HepG2 (cell line): ENCODE measurements around the gene DIRAS3. TPM values are rescaled to one million over a fixed set of nuclear protein-coding genes. Genes with fewer than 3 reads are reported as not detected.

Source experiments
- ATAC-seq: fragments of 200-7000 bp; cut with Tn5 transposase; 3 replicates; pipeline ENCODE4 v1.9.1; 2020; ENCODE audit warnings: mild to moderate bottlenecking, moderate library complexity
- BruUV-seq: library from RNA; stranded (reverse); fragments of 400-500 nt; replicated peaks from 2 replicates; lab custom pipeline; 2021; lab: Mats Ljungman, UMichigan
- CTCF ChIA-PET: fragments of 300-600 bp; formaldehyde crosslinking; extraction: SDS; loops from one replicate; lab custom pipeline; 2021; ENCODE audit warnings: low total read pairs, inconsistent platforms, low intra/inter-chr PET ratio; lab: Yijun Ruan, JAX
- POLR2A ChIA-PET: fragments of 350-600 bp; sonication (Branson Sonifier 250); formaldehyde crosslinking; loops from one replicate; lab custom pipeline; 2020; ENCODE audit warnings: antibody characterized with exemption, inconsistent platforms; lab: Yijun Ruan, JAX
- DNase-seq: peaks from one replicate; pipeline ENCODE4 v3.0.0-alpha.2; 2015; ENCODE audit warnings: low spot score
- FAIRE-seq: peaks from 3 replicates; lab custom pipeline; 2011; peaks lifted over from hg19 to GRCh38; lab: Jason Lieb, UNC
- H2AFZ ChIP-seq: one replicate; pipeline ENCODE4 v1.6.1; 2011; ENCODE audit warnings: low read length, inconsistent platforms
- H3K27ac ChIP-seq: fragments of 300-600 bp; 3 replicates; pipeline ENCODE4 v1.8.0; 2011; ENCODE audit warnings: mixed run types, mild to moderate bottlenecking, mixed read lengths, low read length, inconsistent platforms; ENCODE audit not compliant: insufficient read depth; ENCODE audit errors: extremely low read length
- H3K27me3 ChIP-seq, 2 experiments: fragments of 200-600 bp in 1 of 2; 2 replicates in 1 of 2; 3 replicates in 1 of 2; pipeline versions ENCODE4 v1.6.0 to v1.8.0; 2011; ENCODE audit warnings: low read length in 2 of 2, mild to moderate bottlenecking in 2 of 2, moderate library complexity in 2 of 2, inconsistent platforms in 1 of 2; ENCODE audit not compliant: insufficient read depth in 2 of 2, control insufficient read depth in 1 of 2
- H3K36me3 ChIP-seq, 2 experiments: fragments of 200-600 bp in 1 of 2; replicated peaks in 1 of 2; 2 replicates in 1 of 2; 3 replicates in 1 of 2; pipeline versions ENCODE4 v1.5.1 to v1.8.0; 2011; ENCODE audit warnings: low read length in 2 of 2, inconsistent platforms in 1 of 2; ENCODE audit not compliant: insufficient read depth in 2 of 2, control insufficient read depth in 1 of 2
- H3K4me1 ChIP-seq: 2 replicates; pipeline ENCODE4 v1.5.1; 2012; ENCODE audit warnings: low read length, inconsistent platforms; ENCODE audit not compliant: insufficient read depth
- H3K4me2 ChIP-seq: 2 replicates; pipeline ENCODE4 v1.6.0; 2011; ENCODE audit warnings: low read depth, low read length, inconsistent platforms
- H3K4me3 ChIP-seq, 3 experiments: fragments of 200-600 bp in 1 of 3; sonication (generic), shearing (Covaris generic) in 1 of 3; replicated peaks in 1 of 3; 2 replicates each; pipeline ENCODE4 v1.5.1; 2011 to 2016; ENCODE audit warnings: low read length in 3 of 3, inconsistent platforms in 2 of 3, low read depth in 2 of 3, mild to moderate bottlenecking in 2 of 3, control low read depth in 1 of 3, mixed read lengths in 1 of 3; ENCODE audit not compliant: insufficient read depth in 1 of 3
- H3K79me2 ChIP-seq: one replicate; pipeline ENCODE4 v1.6.1; 2011; ENCODE audit warnings: low read length, inconsistent platforms; ENCODE audit not compliant: insufficient read depth
- H3K9ac ChIP-seq: 2 replicates; pipeline ENCODE4 v1.6.0; 2011; ENCODE audit warnings: mild to moderate bottlenecking, low read depth, low read length, inconsistent platforms; ENCODE audit not compliant: insufficient read depth
- H3K9me3 ChIP-seq: 2 replicates; pipeline ENCODE4 v1.5.1; 2012; ENCODE audit warnings: mild to moderate bottlenecking, low read length
- H4K20me1 ChIP-seq: 2 replicates; pipeline ENCODE4 v1.6.0; 2011; ENCODE audit warnings: inconsistent platforms, mild to moderate bottlenecking, low read length, moderate library complexity; ENCODE audit not compliant: insufficient read depth
- BORCS8-MEF2B ChIP-seq: sonication (generic); formaldehyde crosslinking; IDR thresholded peaks from 2 replicates; pipeline ENCODE4 v1.8.0; 2022; ENCODE audit warnings: mild to moderate bottlenecking, missing genetic modification reagents
- MXI1 ChIP-seq: IDR thresholded peaks from 3 replicates; pipeline ENCODE4 v1.6.1; 2012; ENCODE audit warnings: low read depth, low read length, inconsistent platforms, borderline replicate concordance
- NR2F1 ChIP-seq, 2 experiments: fragments of 450-650 bp in 1 of 2; formaldehyde crosslinking in 1 of 2; IDR thresholded peaks; 2 replicates each; pipeline versions ENCODE4 v1.5.0 to v1.6.1; 2016 to 2020; ENCODE audit warnings: mild to moderate bottlenecking in 1 of 2, missing compliant biosample characterization in 1 of 2, missing genetic modification reagents in 1 of 2, moderate library complexity in 1 of 2
- NR3C1 ChIP-seq: sonication (generic); formaldehyde crosslinking; IDR thresholded peaks from 2 replicates; pipeline ENCODE4 v1.4.0; 2020; ENCODE audit warnings: missing genetic modification reagents
- YEATS4 ChIP-seq: sonication (generic); formaldehyde crosslinking; IDR thresholded peaks from 2 replicates; pipeline ENCODE4 v1.4.0; 2020; ENCODE audit warnings: missing genetic modification reagents, borderline replicate concordance
- ZBTB25 ChIP-seq: IDR thresholded peaks from 2 replicates; pipeline ENCODE4 v1.6.1; 2018; ENCODE audit warnings: missing genetic modification reagents
- WGBS: methylation state at CpG from one replicate; pipeline ENCODE4 v1.1.6; 2017; ENCODE audit warnings: low lambda C conversion rate; 5-methylcytosine and 5-hydroxymethylcytosine counted together
- in situ Hi-C: cut with HindIII; loops from 2 replicates; pipeline ENCODE4 v1.10.0; 2017; ENCODE audit warnings: low pct_unique_long_range_greater_than_20kb; ENCODE audit not compliant: extremely low pct_ligation_motif_present
- intact Hi-C: fragments of 100-400 bp; cut with micrococcal nuclease; formaldehyde crosslinking; loops from one replicate; pipeline ENCODE4 v1.10.0; 2022; ENCODE audit not compliant: unreplicated experiment
- polyA plus RNA-seq, 8 experiments: library from polyadenylated mRNA; depleted of rRNA in 3 of 8; stranded (reverse) in 7 of 8; unstranded in 1 of 8; fragments of >200 nt; fragmentation: Illumina TruSeq in 4 of 8; extraction: Trizol in 4 of 8; gene quantifications; 2 replicates each; pipeline versions ENCODE4 v1.2.1 to v1.2.3, GENCODE V29; 2011 to 2016; ENCODE audit warnings: low read depth in 4 of 8, missing spikeins in 1 of 8, mixed read lengths in 1 of 8; ENCODE audit not compliant: insufficient read depth in 1 of 8
- total RNA-seq, 5 experiments: library from RNA; depleted of rRNA; stranded (reverse); fragments of >200 nt; fragmentation: Illumina TruSeq; extraction: Trizol; gene quantifications; 2 replicates each; pipeline ENCODE4 v1.2.3, GENCODE V29; 2016; ENCODE audit warnings: low read depth in 1 of 5
- TF ChIP-seq, protein P1 (sequence below): sonication (generic); formaldehyde crosslinking; IDR thresholded peaks from 2 replicates; pipeline ENCODE4 v1.4.0; 2020; ENCODE audit warnings: missing genetic modification reagents, borderline replicate concordance
- TF ChIP-seq, protein P2 (sequence below): sonication (generic); formaldehyde crosslinking; IDR thresholded peaks from 2 replicates; pipeline ENCODE4 v1.4.0; 2020; ENCODE audit warnings: missing genetic modification reagents, borderline replicate concordance

Gene DIRAS3
- total and polyA plus RNA-seq, 2 of the 13 experiments (the other 11 are each of a cell fraction or from before 2014, with no cell fraction given) = not detected

DNA sequence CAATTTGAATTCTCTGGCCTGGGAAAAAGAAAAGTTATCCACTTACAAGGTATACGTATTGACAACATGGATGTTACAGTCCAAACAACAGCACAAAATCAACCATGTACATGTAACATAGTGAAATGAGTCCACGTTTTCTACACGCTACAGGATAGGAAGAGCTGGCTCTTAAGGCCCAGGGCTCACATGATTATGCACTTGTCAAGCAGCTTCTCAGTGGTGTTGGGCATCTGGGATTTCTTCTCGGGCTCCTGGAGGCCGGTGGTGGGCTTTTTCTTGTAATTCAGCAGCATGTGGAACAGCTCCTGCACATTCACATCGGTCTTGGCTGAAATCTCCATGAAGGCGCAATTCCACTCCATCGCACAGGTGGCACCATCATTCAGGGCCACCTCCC lies 4.0 kb downstream of the DIRAS3 start:
- intact Hi-C loops (no loop called here), in situ Hi-C loops (no loop called here)
- Histone ChIP-seq H3K4me3 (no peak overlapping the region), H2AFZ (no peak overlapping the region), H4K20me1 (no peaks in the 10 kb centered on the region), H3K27me3 (peaks cover 1 to 12% of the 10 kb centered on the region in 2 experiments; a peak in 2 of 5 replicates), H3K9me3 (no peaks in the 10 kb centered on the region), H3K36me3 (no peaks in the 10 kb centered on the region), H3K9ac (no peak overlapping the region), H3K79me2 (no peaks in the 10 kb centered on the region), H3K27ac (no peak overlapping the region), H3K4me1 (no peaks in the 10 kb centered on the region), H3K4me2 (no peak overlapping the region)
- TF ChIP-seq MXI1 (no peak), NR2F1 (CRISPR knock-in tag; IDR thresholded peaks at IDR 0.05) (no peak), BORCS8-MEF2B (CRISPR knock-in tag) (no peak), ZBTB25 (CRISPR knock-in tag) (no peak), YEATS4 (no peak), NR3C1 (CRISPR knock-in tag) (no peak)
- TF ChIP-seq, protein P1, sequence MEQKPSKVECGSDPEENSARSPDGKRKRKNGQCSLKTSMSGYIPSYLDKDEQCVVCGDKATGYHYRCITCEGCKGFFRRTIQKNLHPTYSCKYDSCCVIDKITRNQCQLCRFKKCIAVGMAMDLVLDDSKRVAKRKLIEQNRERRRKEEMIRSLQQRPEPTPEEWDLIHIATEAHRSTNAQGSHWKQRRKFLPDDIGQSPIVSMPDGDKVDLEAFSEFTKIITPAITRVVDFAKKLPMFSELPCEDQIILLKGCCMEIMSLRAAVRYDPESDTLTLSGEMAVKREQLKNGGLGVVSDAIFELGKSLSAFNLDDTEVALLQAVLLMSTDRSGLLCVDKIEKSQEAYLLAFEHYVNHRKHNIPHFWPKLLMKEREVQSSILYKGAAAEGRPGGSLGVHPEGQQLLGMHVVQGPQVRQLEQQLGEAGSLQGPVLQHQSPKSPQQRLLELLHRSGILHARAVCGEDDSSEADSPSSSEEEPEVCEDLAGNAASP (CRISPR knock-in tag) = no peak
- TF ChIP-seq, protein P2, sequence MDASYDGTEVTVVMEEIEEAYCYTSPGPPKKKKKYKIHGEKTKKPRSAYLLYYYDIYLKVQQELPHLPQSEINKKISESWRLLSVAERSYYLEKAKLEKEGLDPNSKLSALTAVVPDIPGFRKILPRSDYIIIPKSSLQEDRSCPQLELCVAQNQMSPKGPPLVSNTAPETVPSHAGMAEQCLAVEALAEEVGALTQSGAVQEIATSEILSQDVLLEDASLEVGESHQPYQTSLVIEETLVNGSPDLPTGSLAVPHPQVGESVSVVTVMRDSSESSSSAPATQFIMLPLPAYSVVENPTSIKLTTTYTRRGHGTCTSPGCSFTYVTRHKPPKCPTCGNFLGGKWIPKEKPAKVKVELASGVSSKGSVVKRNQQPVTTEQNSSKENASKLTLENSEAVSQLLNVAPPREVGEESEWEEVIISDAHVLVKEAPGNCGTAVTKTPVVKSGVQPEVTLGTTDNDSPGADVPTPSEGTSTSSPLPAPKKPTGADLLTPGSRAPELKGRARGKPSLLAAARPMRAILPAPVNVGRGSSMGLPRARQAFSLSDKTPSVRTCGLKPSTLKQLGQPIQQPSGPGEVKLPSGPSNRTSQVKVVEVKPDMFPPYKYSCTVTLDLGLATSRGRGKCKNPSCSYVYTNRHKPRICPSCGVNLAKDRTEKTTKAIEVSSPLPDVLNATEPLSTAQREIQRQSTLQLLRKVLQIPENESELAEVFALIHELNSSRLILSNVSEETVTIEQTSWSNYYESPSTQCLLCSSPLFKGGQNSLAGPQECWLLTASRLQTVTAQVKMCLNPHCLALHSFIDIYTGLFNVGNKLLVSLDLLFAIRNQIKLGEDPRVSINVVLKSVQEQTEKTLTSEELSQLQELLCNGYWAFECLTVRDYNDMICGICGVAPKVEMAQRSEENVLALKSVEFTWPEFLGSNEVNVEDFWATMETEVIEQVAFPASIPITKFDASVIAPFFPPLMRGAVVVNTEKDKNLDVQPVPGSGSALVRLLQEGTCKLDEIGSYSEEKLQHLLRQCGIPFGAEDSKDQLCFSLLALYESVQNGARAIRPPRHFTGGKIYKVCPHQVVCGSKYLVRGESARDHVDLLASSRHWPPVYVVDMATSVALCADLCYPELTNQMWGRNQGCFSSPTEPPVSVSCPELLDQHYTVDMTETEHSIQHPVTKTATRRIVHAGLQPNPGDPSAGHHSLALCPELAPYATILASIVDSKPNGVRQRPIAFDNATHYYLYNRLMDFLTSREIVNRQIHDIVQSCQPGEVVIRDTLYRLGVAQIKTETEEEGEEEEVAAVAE (CRISPR knock-in tag) = no peak
- FAIRE-seq (no peak), ATAC-seq (no peak), DNase-seq (no peak)
- 52% methylated on average over 3 of the region's 8 CpGs for WGBS
- CTCF ChIA-PET = no interaction called here
- no TSS peak for BruUV-seq
- POLR2A ChIA-PET = no interaction called here
